Spleen (tissue), 11 donors: Measurements from ENCODE around the gene FRYL. TPM values are rescaled to one million over a fixed set of nuclear protein-coding genes. Genes with fewer than 3 reads are reported as not detected.
A peak's percentile ranks its signal among the peaks of the same experiment; 100 is the strongest.
"Not testable (repeated sequence)": the region's sequence is repeated elsewhere in the genome, so short reads cannot be mapped to it uniquely, and the experiment has no call there.

Experiments used
- DNase-seq: peaks from one replicate; pipeline ENCODE4 v3.0.0-alpha.2; 2020
- H3K27ac ChIP-seq, 8 donors: fragments of 200-600 bp; sonication (generic) in 7 of 8; 1 replicate in 4 of 8; 2 replicates in 4 of 8; pipeline versions ENCODE4 v1.5.0 to v1.8.0; 2016 to 2021; ENCODE audit warnings: inconsistent platforms in 4 of 8, mild to moderate bottlenecking in 4 of 8, moderate library complexity in 1 of 8
- H3K27me3 ChIP-seq, 7 donors: fragments of 200-600 bp; sonication (generic) in 6 of 7; replicated peaks in 1 of 7; 1 replicate in 4 of 7; 2 replicates in 3 of 7; pipeline versions ENCODE4 v1.5.0 to v1.8.0; 2016 to 2021; ENCODE audit warnings: inconsistent platforms in 3 of 7, mild to moderate bottlenecking in 1 of 7
- H3K36me3 ChIP-seq, 6 donors: fragments of 200-600 bp; sonication (generic) in 5 of 6; 1 replicate in 4 of 6; 2 replicates in 2 of 6; pipeline versions ENCODE4 v1.5.0 to v1.8.0; 2016 to 2021; ENCODE audit warnings: inconsistent platforms in 2 of 6
- H3K4me1 ChIP-seq, 6 donors: fragments of 200-600 bp; sonication (generic) in 5 of 6; 1 replicate in 3 of 6; 2 replicates in 3 of 6; pipeline versions ENCODE4 v1.5.0 to v1.8.0; 2016 to 2021; ENCODE audit warnings: inconsistent platforms in 3 of 6
- H3K4me3 ChIP-seq, 8 donors: fragments of 200-600 bp; sonication (generic) in 7 of 8; 1 replicate in 4 of 8; 2 replicates in 4 of 8; pipeline versions ENCODE4 v1.5.0 to v1.8.0; 2016 to 2021; ENCODE audit warnings: inconsistent platforms in 4 of 8, mild to moderate bottlenecking in 4 of 8, moderate library complexity in 2 of 8
- H3K9me3 ChIP-seq, 8 donors: fragments of 200-600 bp; sonication (generic) in 7 of 8; 1 replicate in 4 of 8; 2 replicates in 4 of 8; pipeline versions ENCODE4 v1.5.0 to v1.8.0; 2016 to 2021; ENCODE audit warnings: inconsistent platforms in 4 of 8
- CTCF ChIP-seq, 11 experiments: fragments of 200-600 bp in 7 of 11; fragments of 450-650 bp in 4 of 11; sonication (generic) in 4 of 11; IDR thresholded peaks in 8 of 11; conservative IDR thresholded peaks in 3 of 11; 1 replicate in 7 of 11; 2 replicates in 4 of 11; pipeline versions ENCODE4 v1.4.0 to v1.8.0; 2016 to 2021; ENCODE audit warnings: antibody characterized with exemption in 11 of 11, inconsistent platforms in 4 of 11, mild to moderate bottlenecking in 1 of 11
- POLR2A ChIP-seq, 3 donors: fragments of 450-650 bp; IDR thresholded peaks; one replicate each; pipeline ENCODE4 v1.5.1; 2017; ENCODE audit warnings: antibody characterized with exemption in 3 of 3, mild to moderate bottlenecking in 1 of 3
- POLR2AphosphoS5 ChIP-seq, 3 donors: sonication (generic); formaldehyde crosslinking; IDR thresholded peaks; one replicate each; pipeline ENCODE4 v1.5.1; 2017; ENCODE audit warnings: antibody characterized with exemption in 3 of 3
- WGBS, 5 donors: extraction: QIAGEN DNeasy Blood & Tissue Kit in 3 of 5; methylation state at CpG; one replicate each; pipeline versions ENCODE4 v1.1.5 to v1.1.7; 2013 to 2018; 5-methylcytosine and 5-hydroxymethylcytosine counted together
- intact Hi-C: fragments of 100-400 bp; cut with DNase I; formaldehyde crosslinking; loops from one replicate; pipeline ENCODE4 v1.15.0; 2023; ENCODE audit warnings: low total_unique reads
- polyA plus RNA-seq, 3 donors: library from polyadenylated mRNA; stranded (reverse); fragments of 200-250 nt; gene quantifications; one replicate each; pipeline ENCODE4 v1.2.1, GENCODE V29; 2013
- total RNA-seq, 7 donors: library from RNA; depleted of rRNA in 3 of 7; stranded (reverse); fragments of >200 nt in 3 of 7; fragmentation: NEBNext Ultra II Directional in 4 of 7; extraction: Animal tissue kit (Norgen Biotek cat#: 25700) in 4 of 7; gene quantifications; one replicate each; pipeline versions ENCODE4 v1.1.0 to v1.2.1, GENCODE V29; 2016 to 2021
- donor health status: healthy with polysubstance abuse.
- donor health status: DM: no; HTN: no; CAD: no; lungs with moderate emphysema.
- donor health status: DM: no; HTN: no; CAD: no.
- donor health status: Bipolar disorder and iron deficiency.
- donor health status: healthy.
- donor health status: DM: no; HTN: no; CAD: no.
- donor health status: DM: yes; HTN: yes; CAD: no.

The FRYL gene
- total and polyA plus RNA-seq, 10 donors = 14.2 to 118 (median 94.9) TPM

GRCh38 chr4:48801016-48801715, 21.1 kb upstream of the FRYL start:
- Histone ChIP-seq H3K4me1 (peaks cover 0 to 4% (median 0%) of the 10 kb centered on the region in 6 donors), H3K4me3 (no peak overlapping the region), H3K36me3 (no peaks in the 10 kb centered on the region), H3K27ac (peak overlapping the region in 1 of 8 donors; percentile 17), H3K27me3 (no peaks in the 10 kb centered on the region), H3K9me3 (no peaks in the 10 kb centered on the region)
- intact Hi-C loops = no loop called here
- 78 to 91% (median 85%) methylated on average over 3 of the region's 3 CpGs for WGBS, 5 donors
- TF ChIP-seq CTCF (IDR thresholded peaks at IDR 0.05 in 8 of 11, conservative IDR thresholded peaks at IDR 0.05 in 3 of 11) = no peak
- TF ChIP-seq POLR2A (IDR thresholded peaks at IDR 0.05) = no peak
- no peak for TF ChIP-seq POLR2AphosphoS5 (IDR thresholded peaks at IDR 0.05)
- DNase-seq = no peak

- H3K4me3 ChIP-seq, H3K4me1 ChIP-seq, H3K27ac ChIP-seq, DNase-seq, H3K27me3 ChIP-seq, H3K36me3 ChIP-seq, H3K9me3 ChIP-seq, intact Hi-C loops: not testable (repeated sequence)
- 87 to 96% (median 92%) methylated on average over 2 of the region's 2 CpGs for WGBS, 5 donors
Measured at GRCh38 chr4:48800155-48800554, 20.1 kb upstream of the FRYL start.

- intact Hi-C loops = no loop called here
- Histone ChIP-seq H3K36me3 (no peaks in the 10 kb centered on the region), H3K27ac (no peak overlapping the region), H3K27me3 (no peaks in the 10 kb centered on the region), H3K4me3 (no peak overlapping the region), H3K4me1 (peaks cover 0 to 15% (median 0%) of the 10 kb centered on the region in 6 donors), H3K9me3 (no peaks in the 10 kb centered on the region)
- 53 to 64% (median 59%) methylated on average over 2 of the region's 2 CpGs for WGBS, 5 donors
- DNase-seq = no peak
- TF ChIP-seq CTCF (IDR thresholded peaks at IDR 0.05 in 8 of 11, conservative IDR thresholded peaks at IDR 0.05 in 3 of 11) (no peak), POLR2AphosphoS5 (IDR thresholded peaks at IDR 0.05) (no peak), POLR2A (IDR thresholded peaks at IDR 0.05) (no peak)
Measured at GRCh38 chr4:48799157-48799556, 19.1 kb upstream of the FRYL start.

GRCh38 chr4:48798117-48798516, 18.0 kb upstream of the FRYL start:
- no peak overlapping the region for H3K4me3 ChIP-seq
- no peak overlapping the region for H3K27ac ChIP-seq
- intact Hi-C loops = no loop called here
- H3K36me3 ChIP-seq = no peaks in the 10 kb centered on the region
- no peak for DNase-seq
- TF ChIP-seq POLR2AphosphoS5 (IDR thresholded peaks at IDR 0.05) (no peak), CTCF (IDR thresholded peaks at IDR 0.05 in 8 of 11, conservative IDR thresholded peaks at IDR 0.05 in 3 of 11) (no peak), POLR2A (IDR thresholded peaks at IDR 0.05) (no peak)
- peaks cover 0 to 15% (median 0%) of the 10 kb centered on the region in 6 donors for H3K4me1 ChIP-seq
- 87 to 98% (median 93%) methylated on average over 2 of the region's 2 CpGs for WGBS, 5 donors
- H3K27me3 ChIP-seq = no peaks in the 10 kb centered on the region
- H3K9me3 ChIP-seq = no peaks in the 10 kb centered on the region
